ENCODE data around the gene FAM222A.
A peak's percentile ranks its signal among the peaks of the same experiment; 100 is the strongest.

FAM222A gene

GRCh38 chr12:109714141-109714912, 702 bp downstream of the FAM222A start:
- Mint-ChIP-seq H3K27ac (no peak overlapping the region), H3K4me1 (ENCODE audit: low read depth) (peaks cover 8% of the 10 kb centered on the region), H3K9me3 (no peaks in the 10 kb centered on the region), H3K36me3 (ENCODE audit: low read depth) (no peaks in the 10 kb centered on the region), H3K4me3 (peak overlapping the region; percentile 75), H3K27me3 (peaks cover 72% of the 10 kb centered on the region)
- peak; percentile 80 for DNase-seq

GRCh38 chr12:109714913-109715244, 1.3 kb downstream of the FAM222A start:
- peaks cover 72% of the 10 kb centered on the region for H3K27me3 Mint-ChIP-seq

GRCh38 chr12:109715310-109716091, 1.9 kb downstream of the FAM222A start:
- Mint-ChIP-seq H3K27ac (no peak overlapping the region), H3K9me3 (no peaks in the 10 kb centered on the region), H3K36me3 (ENCODE audit: low read depth) (no peaks in the 10 kb centered on the region), H3K27me3 (peaks cover 69% of the 10 kb centered on the region), H3K4me3 (peak overlapping the region; percentile 57), H3K4me1 (ENCODE audit: low read depth) (peaks cover 8% of the 10 kb centered on the region)
- DNase-seq = no peak

More at GRCh38 chr12:109714913-109715244, 1.3 kb downstream of the FAM222A start:
- Mint-ChIP-seq H3K27ac (no peak overlapping the region), H3K36me3 (ENCODE audit: low read depth) (no peaks in the 10 kb centered on the region), H3K4me3 (peak overlapping the region; percentile 57), H3K9me3 (no peaks in the 10 kb centered on the region), H3K4me1 (ENCODE audit: low read depth) (peaks cover 8% of the 10 kb centered on the region)
- DNase-seq = no peak

- Mint-ChIP-seq H3K9me3 (no peaks in the 10 kb centered on the region), H3K27me3 (peaks cover 64% of the 10 kb centered on the region), H3K36me3 (ENCODE audit: low read depth) (no peaks in the 10 kb centered on the region), H3K4me3 (no peak overlapping the region), H3K4me1 (ENCODE audit: low read depth) (peaks cover 8% of the 10 kb centered on the region), H3K27ac (no peak overlapping the region)
- no peak for DNase-seq
Observed at GRCh38 chr12:109716092-109716479, 2.5 kb downstream of the FAM222A start.

GRCh38 chr12:109716512-109717389, 3.1 kb downstream of the FAM222A start:
- peaks cover 8% of the 10 kb centered on the region for H3K4me1 Mint-ChIP-seq (ENCODE audit: low read depth)

GRCh38 chr12:109717390-109718357, 4.0 kb downstream of the FAM222A start:
- H3K4me3 Mint-ChIP-seq = no peak overlapping the region
- H3K4me1 Mint-ChIP-seq (ENCODE audit: low read depth) = peaks cover 8% of the 10 kb centered on the region
- no peaks in the 10 kb centered on the region for H3K9me3 Mint-ChIP-seq
- H3K36me3 Mint-ChIP-seq (ENCODE audit: low read depth) = no peaks in the 10 kb centered on the region
- peaks cover 51% of the 10 kb centered on the region for H3K27me3 Mint-ChIP-seq
- H3K27ac Mint-ChIP-seq = no peak overlapping the region
- DNase-seq = no peak

More at GRCh38 chr12:109716512-109717389, 3.1 kb downstream of the FAM222A start:
- no peaks in the 10 kb centered on the region for H3K9me3 Mint-ChIP-seq
- peaks cover 57% of the 10 kb centered on the region for H3K27me3 Mint-ChIP-seq
- H3K36me3 Mint-ChIP-seq (ENCODE audit: low read depth) = no peaks in the 10 kb centered on the region
- no peak for DNase-seq
- no peak overlapping the region for H3K27ac Mint-ChIP-seq
- H3K4me3 Mint-ChIP-seq = no peak overlapping the region

- Mint-ChIP-seq H3K9me3 (no peaks in the 10 kb centered on the region), H3K36me3 (ENCODE audit: low read depth) (no peaks in the 10 kb centered on the region), H3K27ac (no peak overlapping the region), H3K4me1 (ENCODE audit: low read depth) (peaks cover 3% of the 10 kb centered on the region), H3K4me3 (no peak overlapping the region), H3K27me3 (peaks cover 45% of the 10 kb centered on the region)
- no peak for DNase-seq
Observed at GRCh38 chr12:109718390-109718789, 4.8 kb downstream of the FAM222A start.

- Mint-ChIP-seq H3K4me3 (no peak overlapping the region), H3K27me3 (peaks cover 45% of the 10 kb centered on the region), H3K9me3 (no peaks in the 10 kb centered on the region), H3K4me1 (ENCODE audit: low read depth) (peaks cover 3% of the 10 kb centered on the region), H3K36me3 (ENCODE audit: low read depth) (no peaks in the 10 kb centered on the region), H3K27ac (no peak overlapping the region)
- no peak for DNase-seq
Observed at GRCh38 chr12:109719123-109720022, 5.7 kb downstream of the FAM222A start.

GRCh38 chr12:109720152-109720856, 6.7 kb downstream of the FAM222A start:
- peaks cover 39% of the 10 kb centered on the region for H3K27me3 Mint-ChIP-seq
- no peaks in the 10 kb centered on the region for H3K36me3 Mint-ChIP-seq (ENCODE audit: low read depth)
- no peak overlapping the region for H3K4me3 Mint-ChIP-seq
- no peaks in the 10 kb centered on the region for H3K4me1 Mint-ChIP-seq (ENCODE audit: low read depth)
- no peaks in the 10 kb centered on the region for H3K9me3 Mint-ChIP-seq
- no peak overlapping the region for H3K27ac Mint-ChIP-seq
- DNase-seq = no peak

GRCh38 chr12:109720857-109721189, 7.2 kb downstream of the FAM222A start:
- H3K4me1 Mint-ChIP-seq (ENCODE audit: low read depth) = no peaks in the 10 kb centered on the region
- no peak overlapping the region for H3K4me3 Mint-ChIP-seq
- no peak overlapping the region for H3K27ac Mint-ChIP-seq
- H3K36me3 Mint-ChIP-seq (ENCODE audit: low read depth) = no peaks in the 10 kb centered on the region
- no peaks in the 10 kb centered on the region for H3K9me3 Mint-ChIP-seq
- peaks cover 33% of the 10 kb centered on the region for H3K27me3 Mint-ChIP-seq
- DNase-seq = no peak

- no peaks in the 10 kb centered on the region for H3K36me3 Mint-ChIP-seq (ENCODE audit: low read depth)
- DNase-seq = no peak
- H3K4me1 Mint-ChIP-seq (ENCODE audit: low read depth) = no peaks in the 10 kb centered on the region
- no peak overlapping the region for H3K27ac Mint-ChIP-seq
- H3K4me3 Mint-ChIP-seq = no peak overlapping the region
- H3K9me3 Mint-ChIP-seq = no peaks in the 10 kb centered on the region
- H3K27me3 Mint-ChIP-seq = peaks cover 29% of the 10 kb centered on the region
Observed at GRCh38 chr12:109721276-109721675, 7.7 kb downstream of the FAM222A start.

GRCh38 chr12:109722022-109722720, 8.5 kb downstream of the FAM222A start:
- H3K4me3 Mint-ChIP-seq = no peak overlapping the region
- no peak overlapping the region for H3K27ac Mint-ChIP-seq
- H3K9me3 Mint-ChIP-seq = no peaks in the 10 kb centered on the region
- no peak for DNase-seq
- no peaks in the 10 kb centered on the region for H3K4me1 Mint-ChIP-seq (ENCODE audit: low read depth)
- no peaks in the 10 kb centered on the region for H3K36me3 Mint-ChIP-seq (ENCODE audit: low read depth)
- peaks cover 20% of the 10 kb centered on the region for H3K27me3 Mint-ChIP-seq
